GM12873 (cell line): ENCODE measurements around the gene TCEAL9.

Experiments used
- TF ChIP-seq, protein P1 (sequence below): IDR thresholded peaks from 2 replicates; pipeline ENCODE4 v1.5.1; 2012; ENCODE audit warnings: low read depth, mild to moderate bottlenecking, moderate library complexity, low read length, control low read depth; ENCODE audit not compliant: insufficient read depth; ENCODE audit errors: missing control alignments

Gene TCEAL9

DNA sequence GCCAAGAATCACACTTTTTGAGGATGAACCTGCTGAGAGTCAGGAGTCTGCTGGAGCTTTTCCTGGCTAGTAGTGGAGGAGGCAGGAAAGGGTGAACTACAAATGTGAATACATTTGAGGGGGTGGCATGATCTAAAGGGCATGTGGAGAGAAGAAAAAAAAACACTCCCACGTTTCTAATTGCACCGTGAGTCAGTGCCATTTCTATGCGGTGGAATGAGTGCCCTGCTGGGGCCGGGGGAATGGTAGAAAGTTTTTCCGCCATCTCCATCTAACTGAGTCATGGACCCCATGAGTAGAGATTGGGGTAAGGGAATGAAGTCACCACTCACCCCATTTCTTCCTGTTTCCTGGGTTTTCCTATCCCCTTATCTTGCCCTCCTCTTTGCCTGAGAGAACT lies 39.9 kb downstream of the TCEAL9 start:
- TF ChIP-seq, protein P1, sequence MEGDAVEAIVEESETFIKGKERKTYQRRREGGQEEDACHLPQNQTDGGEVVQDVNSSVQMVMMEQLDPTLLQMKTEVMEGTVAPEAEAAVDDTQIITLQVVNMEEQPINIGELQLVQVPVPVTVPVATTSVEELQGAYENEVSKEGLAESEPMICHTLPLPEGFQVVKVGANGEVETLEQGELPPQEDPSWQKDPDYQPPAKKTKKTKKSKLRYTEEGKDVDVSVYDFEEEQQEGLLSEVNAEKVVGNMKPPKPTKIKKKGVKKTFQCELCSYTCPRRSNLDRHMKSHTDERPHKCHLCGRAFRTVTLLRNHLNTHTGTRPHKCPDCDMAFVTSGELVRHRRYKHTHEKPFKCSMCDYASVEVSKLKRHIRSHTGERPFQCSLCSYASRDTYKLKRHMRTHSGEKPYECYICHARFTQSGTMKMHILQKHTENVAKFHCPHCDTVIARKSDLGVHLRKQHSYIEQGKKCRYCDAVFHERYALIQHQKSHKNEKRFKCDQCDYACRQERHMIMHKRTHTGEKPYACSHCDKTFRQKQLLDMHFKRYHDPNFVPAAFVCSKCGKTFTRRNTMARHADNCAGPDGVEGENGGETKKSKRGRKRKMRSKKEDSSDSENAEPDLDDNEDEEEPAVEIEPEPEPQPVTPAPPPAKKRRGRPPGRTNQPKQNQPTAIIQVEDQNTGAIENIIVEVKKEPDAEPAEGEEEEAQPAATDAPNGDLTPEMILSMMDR = no peak

DNA sequence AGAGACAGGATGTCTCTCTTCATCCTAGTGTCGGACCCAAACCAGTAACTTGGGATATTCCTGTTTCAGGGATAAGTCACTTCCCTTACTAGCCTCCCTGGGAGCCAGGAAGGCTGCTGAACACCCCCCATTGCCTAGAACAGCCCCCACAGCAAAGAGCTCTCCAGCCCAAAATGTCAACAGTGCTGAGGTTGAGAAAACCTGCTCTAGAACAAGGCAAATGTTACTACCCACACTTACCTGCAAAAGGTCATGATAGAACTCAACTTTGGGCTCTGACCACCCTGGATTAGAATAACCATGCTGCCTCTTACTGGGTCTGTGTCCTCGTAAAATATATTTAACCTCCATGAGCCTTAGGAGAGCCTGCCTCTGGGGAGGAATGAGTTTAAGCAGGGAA lies 40.4 kb downstream of the TCEAL9 start:
- TF ChIP-seq, protein P1 = no peak

DNA sequence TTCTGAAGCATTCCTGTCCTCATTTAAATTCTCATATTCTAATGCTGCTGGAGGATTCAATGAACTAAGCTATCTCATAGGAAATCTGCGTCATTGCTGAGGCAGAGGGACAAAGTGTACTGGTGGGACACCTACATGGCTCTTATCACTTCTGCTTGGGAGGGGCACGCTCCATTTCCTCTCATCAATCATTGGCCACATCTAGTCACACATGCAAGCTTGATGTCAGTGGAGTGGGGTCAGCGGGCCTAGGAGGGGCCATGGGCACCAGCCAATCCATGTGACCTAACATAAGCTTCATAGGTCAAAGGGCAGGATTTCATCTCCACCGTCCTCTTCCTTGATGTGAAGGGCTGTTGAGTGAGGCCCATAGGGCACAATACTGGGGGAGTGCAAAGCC lies 41.4 kb downstream of the TCEAL9 start:
- TF ChIP-seq, protein P1 = no peak

DNA sequence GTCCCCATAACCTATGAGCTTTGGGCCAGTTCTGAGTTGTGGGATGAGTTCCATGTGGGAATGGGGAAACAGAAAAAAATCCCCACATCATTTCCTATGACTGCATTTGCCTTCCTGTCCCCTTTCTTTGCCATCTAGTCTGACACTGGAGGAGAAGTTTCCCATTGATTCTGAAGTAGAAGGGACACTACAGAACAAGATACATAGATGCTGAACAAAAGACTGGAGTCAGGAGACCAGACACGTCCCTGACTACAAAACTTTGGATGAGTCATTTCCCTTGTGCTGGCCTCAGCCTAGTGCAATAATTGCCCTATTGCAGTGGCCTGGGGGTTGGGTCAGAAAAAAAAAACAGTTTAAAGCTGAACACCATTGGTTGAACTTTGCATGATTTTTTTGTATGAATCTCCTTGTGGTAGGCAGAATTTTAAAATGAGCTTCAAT lies 42.1 kb downstream of the TCEAL9 start:
- TF ChIP-seq, protein P1 = no peak

DNA sequence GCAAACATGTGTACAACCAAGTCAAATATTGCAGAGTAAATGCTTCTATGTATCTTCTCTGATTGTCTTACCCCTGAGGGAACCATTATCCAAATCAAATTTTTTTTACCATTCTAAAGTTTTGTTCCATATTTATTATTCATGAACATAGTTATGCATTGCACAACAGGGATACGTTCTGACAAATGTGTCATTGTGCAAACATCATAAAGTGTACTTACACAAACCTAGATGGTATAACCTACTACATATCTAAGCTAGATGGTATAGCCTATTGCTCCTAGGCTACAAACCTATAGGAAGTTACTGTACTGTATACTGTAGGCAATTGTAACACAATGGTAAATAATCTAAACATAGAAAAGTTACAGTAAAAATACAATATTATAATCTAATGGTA lies 43.4 kb downstream of the TCEAL9 start:
- TF ChIP-seq, protein P1 = no peak

DNA sequence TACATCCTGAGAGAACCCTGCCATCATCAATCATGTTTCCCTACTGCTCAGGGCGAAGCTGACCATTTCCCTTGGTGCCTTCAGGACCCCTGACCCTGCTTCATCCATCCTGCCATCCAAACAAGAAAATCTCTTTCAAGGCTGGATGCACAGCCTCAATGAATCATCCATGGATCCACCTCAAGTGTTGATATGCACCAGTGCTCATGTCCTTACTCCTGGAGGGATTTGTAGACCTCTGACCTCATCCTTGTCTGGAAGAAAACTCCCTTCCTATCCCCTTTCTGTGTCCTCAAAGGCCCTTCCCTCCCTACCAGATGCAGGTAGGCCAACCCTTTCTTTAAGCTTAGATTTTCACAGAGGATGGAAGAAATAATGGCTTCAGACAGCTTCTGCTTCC lies 44.6 kb downstream of the TCEAL9 start:
- TF ChIP-seq, protein P1 = no peak

DNA sequence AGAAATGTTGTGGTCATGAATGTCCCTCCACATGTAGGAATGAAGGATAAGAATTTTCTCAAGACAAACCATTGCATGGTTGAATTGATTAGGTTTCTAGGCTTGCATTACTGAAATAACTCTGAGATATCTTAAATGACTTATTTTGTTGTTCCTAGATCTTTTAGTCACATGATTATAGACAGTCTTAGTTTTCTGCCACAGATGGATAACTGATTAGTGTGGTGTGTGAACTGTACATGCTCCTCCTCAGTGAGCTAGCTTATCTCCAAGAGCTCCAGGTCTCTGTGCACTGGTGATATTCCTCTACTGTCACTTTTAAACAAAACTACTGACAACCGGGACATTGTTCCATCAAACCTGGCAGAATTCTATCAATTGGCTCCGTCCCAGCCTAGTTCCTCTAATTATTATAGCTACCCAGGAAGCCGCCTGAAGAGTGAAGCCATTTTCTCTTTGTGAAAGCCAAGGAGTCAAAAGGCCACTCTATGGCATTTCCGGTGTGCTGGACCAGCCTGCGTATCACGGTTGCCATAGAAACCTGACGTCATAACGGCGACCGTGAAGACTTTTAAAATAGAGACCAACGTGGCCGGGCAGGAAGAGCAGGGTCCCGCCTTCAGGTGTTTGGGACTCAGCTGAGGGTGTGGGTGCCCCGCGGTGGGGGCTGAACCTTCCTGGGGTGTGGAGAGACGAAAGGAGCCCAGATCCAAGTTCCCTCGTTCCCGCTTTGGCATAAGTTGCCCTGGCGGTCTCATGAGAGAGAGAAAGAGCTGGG lies 48.1 kb downstream of the TCEAL9 start:
- TF ChIP-seq, protein P1 = no peak
